Stimulated activated CD4-positive, alpha-beta T cell treated with anti-CD3 and anti-CD28 coated beads, Interleukin-1b, Interleukin-23, amount 100 ng/mL, for 24 hours (primary cell): Measurements from ENCODE around the gene GGACT.

Experiments
- DNase-seq, 4 experiments: peaks; one replicate each; pipeline ENCODE4 v3.0.0-alpha.2; 2020; ENCODE audit warnings: low read depth in 4 of 4, low spot score in 1 of 4

The GGACT gene

GRCh38 chr13:100480676-100481075, 107.9 kb downstream of the GGACT start:
- no peak for DNase-seq
